SK-N-SH (cell line): ENCODE measurements around the gene SCART1.

Experiments
- EZH2phosphoT487 ChIP-seq: fragments of 200-600 bp; sonication (generic); IDR thresholded peaks from 2 replicates; pipeline ENCODE4 v1.6.1; 2017; ENCODE audit warnings: low read depth, mixed run types, mild to moderate bottlenecking, antibody characterized with exemption, moderate library complexity, borderline replicate concordance
- GABPA ChIP-seq: IDR thresholded peaks from 2 replicates; pipeline ENCODE4 v1.4.0; 2012; ENCODE audit warnings: low read depth, mild to moderate bottlenecking
- JUND ChIP-seq: IDR thresholded peaks from 2 replicates; pipeline ENCODE4 v1.4.0; 2012
- MXI1 ChIP-seq: IDR thresholded peaks from 2 replicates; pipeline ENCODE4 v1.6.1; 2012; ENCODE audit warnings: mild to moderate bottlenecking, low read depth, low read length, improper control_type of control experiment
- NRF1 ChIP-seq: IDR thresholded peaks from 2 replicates; pipeline ENCODE4 v1.6.1; 2012; ENCODE audit warnings: low read depth, mild to moderate bottlenecking, low read length
- POLR2AphosphoS5 ChIP-seq: IDR thresholded peaks from 2 replicates; pipeline ENCODE4 v1.6.1; 2012; ENCODE audit warnings: low read depth, low read length
- RCOR1 ChIP-seq: fragments of 150-350 bp; IDR thresholded peaks from 2 replicates; pipeline ENCODE4 v1.6.1; 2017; ENCODE audit warnings: antibody characterized with exemption, low read length
- RFX5 ChIP-seq: IDR thresholded peaks from 2 replicates; pipeline ENCODE4 v1.6.1; 2012; ENCODE audit warnings: mild to moderate bottlenecking, improper control_type of control experiment, low read length
- TAF1 ChIP-seq: IDR thresholded peaks from 2 replicates; pipeline ENCODE4 v1.6.1; 2012; ENCODE audit warnings: low read depth, mild to moderate bottlenecking, low read length, moderate library complexity, borderline replicate concordance
- YY1 ChIP-seq: IDR thresholded peaks from 2 replicates; pipeline ENCODE4 v1.4.0; 2012; ENCODE audit warnings: low read depth, mild to moderate bottlenecking
- TF ChIP-seq, protein P1 (sequence below): fragments of 200-600 bp; sonication (generic); IDR thresholded peaks from 2 replicates; pipeline ENCODE4 v1.6.1; 2017; ENCODE audit warnings: antibody characterized with exemption, mild to moderate bottlenecking, moderate library complexity
- TF ChIP-seq, protein P2 (sequence below): IDR thresholded peaks from 2 replicates; pipeline ENCODE4 v1.4.0; 2012; ENCODE audit warnings: low read depth
- TF ChIP-seq, protein P3 (sequence below): IDR thresholded peaks from 2 replicates; pipeline ENCODE4 v1.6.1; 2012; ENCODE audit warnings: mild to moderate bottlenecking, low read depth, low read length, moderate library complexity
- TF ChIP-seq, protein P4 (sequence below): fragments of 150-350 bp; IDR thresholded peaks from 2 replicates; pipeline ENCODE4 v1.6.1; 2017; ENCODE audit warnings: antibody characterized with exemption, low read length, low read depth, borderline replicate concordance

DNA sequence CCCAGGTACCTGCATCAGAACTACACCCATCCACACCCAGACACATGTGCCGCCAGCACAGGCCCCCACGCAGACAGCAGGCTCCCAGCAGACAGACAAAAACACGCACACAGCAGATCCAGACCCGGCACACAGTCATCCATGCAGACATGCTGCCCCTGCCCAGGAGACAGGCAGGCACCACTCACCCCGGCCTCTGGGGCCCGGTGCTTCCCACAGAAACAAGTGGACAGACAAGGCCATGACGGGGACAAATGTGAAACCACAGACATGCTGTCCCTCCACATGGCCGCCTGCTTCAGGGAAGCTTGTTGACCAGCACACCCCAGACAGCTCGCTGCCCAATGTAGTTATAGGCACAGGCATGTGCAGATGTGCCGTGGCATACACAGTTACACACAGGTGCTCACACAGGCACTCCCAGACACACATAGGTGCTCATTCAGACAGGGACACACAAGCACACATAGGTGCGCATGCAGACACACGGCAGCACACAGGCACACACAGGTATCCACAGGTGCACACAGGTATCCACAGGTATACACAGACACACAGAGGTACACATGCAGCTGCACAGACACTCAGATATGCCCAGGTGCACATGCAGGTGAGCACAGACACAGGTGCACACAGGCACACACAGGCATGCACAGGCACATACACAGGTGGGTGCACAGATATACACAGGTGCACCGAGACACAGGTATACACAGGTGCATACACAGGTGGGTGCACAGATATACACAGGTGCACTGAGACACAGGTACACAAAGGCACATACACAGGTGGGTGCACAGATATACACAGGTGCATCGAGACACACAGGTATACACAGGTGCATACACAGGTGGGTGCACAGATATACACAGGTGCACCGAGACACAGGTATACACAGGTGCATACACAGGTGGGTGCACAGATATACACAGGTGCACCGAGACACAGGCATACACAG, 10.5 kb upstream of the SCART1 start:
- TF ChIP-seq TAF1 (no peak), NRF1 (no peak), RCOR1 (no peak), RFX5 (no peak), JUND (no peak), MXI1 (no peak), POLR2AphosphoS5 (no peak), YY1 (no peak), GABPA (no peak), EZH2phosphoT487 (no peak)
- TF ChIP-seq, protein P1, sequence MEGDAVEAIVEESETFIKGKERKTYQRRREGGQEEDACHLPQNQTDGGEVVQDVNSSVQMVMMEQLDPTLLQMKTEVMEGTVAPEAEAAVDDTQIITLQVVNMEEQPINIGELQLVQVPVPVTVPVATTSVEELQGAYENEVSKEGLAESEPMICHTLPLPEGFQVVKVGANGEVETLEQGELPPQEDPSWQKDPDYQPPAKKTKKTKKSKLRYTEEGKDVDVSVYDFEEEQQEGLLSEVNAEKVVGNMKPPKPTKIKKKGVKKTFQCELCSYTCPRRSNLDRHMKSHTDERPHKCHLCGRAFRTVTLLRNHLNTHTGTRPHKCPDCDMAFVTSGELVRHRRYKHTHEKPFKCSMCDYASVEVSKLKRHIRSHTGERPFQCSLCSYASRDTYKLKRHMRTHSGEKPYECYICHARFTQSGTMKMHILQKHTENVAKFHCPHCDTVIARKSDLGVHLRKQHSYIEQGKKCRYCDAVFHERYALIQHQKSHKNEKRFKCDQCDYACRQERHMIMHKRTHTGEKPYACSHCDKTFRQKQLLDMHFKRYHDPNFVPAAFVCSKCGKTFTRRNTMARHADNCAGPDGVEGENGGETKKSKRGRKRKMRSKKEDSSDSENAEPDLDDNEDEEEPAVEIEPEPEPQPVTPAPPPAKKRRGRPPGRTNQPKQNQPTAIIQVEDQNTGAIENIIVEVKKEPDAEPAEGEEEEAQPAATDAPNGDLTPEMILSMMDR = no peak
- TF ChIP-seq, protein P2, sequence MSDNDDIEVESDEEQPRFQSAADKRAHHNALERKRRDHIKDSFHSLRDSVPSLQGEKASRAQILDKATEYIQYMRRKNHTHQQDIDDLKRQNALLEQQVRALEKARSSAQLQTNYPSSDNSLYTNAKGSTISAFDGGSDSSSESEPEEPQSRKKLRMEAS = no peak
- TF ChIP-seq, protein P3, sequence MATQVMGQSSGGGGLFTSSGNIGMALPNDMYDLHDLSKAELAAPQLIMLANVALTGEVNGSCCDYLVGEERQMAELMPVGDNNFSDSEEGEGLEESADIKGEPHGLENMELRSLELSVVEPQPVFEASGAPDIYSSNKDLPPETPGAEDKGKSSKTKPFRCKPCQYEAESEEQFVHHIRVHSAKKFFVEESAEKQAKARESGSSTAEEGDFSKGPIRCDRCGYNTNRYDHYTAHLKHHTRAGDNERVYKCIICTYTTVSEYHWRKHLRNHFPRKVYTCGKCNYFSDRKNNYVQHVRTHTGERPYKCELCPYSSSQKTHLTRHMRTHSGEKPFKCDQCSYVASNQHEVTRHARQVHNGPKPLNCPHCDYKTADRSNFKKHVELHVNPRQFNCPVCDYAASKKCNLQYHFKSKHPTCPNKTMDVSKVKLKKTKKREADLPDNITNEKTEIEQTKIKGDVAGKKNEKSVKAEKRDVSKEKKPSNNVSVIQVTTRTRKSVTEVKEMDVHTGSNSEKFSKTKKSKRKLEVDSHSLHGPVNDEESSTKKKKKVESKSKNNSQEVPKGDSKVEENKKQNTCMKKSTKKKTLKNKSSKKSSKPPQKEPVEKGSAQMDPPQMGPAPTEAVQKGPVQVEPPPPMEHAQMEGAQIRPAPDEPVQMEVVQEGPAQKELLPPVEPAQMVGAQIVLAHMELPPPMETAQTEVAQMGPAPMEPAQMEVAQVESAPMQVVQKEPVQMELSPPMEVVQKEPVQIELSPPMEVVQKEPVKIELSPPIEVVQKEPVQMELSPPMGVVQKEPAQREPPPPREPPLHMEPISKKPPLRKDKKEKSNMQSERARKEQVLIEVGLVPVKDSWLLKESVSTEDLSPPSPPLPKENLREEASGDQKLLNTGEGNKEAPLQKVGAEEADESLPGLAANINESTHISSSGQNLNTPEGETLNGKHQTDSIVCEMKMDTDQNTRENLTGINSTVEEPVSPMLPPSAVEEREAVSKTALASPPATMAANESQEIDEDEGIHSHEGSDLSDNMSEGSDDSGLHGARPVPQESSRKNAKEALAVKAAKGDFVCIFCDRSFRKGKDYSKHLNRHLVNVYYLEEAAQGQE = no peak
- TF ChIP-seq, protein P4, sequence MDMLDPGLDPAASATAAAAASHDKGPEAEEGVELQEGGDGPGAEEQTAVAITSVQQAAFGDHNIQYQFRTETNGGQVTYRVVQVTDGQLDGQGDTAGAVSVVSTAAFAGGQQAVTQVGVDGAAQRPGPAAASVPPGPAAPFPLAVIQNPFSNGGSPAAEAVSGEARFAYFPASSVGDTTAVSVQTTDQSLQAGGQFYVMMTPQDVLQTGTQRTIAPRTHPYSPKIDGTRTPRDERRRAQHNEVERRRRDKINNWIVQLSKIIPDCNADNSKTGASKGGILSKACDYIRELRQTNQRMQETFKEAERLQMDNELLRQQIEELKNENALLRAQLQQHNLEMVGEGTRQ = no peak
